Fibroblast of villous mesenchyme (primary cell): ENCODE results near the gene AHCYL1. TPM values are rescaled to one million over a fixed set of nuclear protein-coding genes. Genes with fewer than 3 reads are reported as not detected.

Experiments
- DNase-seq: peaks from one replicate; pipeline ENCODE4 v3.0.0-alpha.2; 2010; ENCODE audit warnings: low read depth
- H3K4me3 ChIP-seq: 2 replicates; pipeline ENCODE4 v1.5.1; 2011; ENCODE audit warnings: low read depth, mild to moderate bottlenecking, low read length
- total RNA-seq: library from RNA; depleted of rRNA; stranded (reverse); fragments of >200 nt; gene quantifications from 2 replicates; pipeline ENCODE4 v1.2.3, GENCODE V29; 2012
- TF ChIP-seq, protein P1 (sequence below): IDR thresholded peaks from 2 replicates; pipeline ENCODE4 v1.5.1; 2012; ENCODE audit warnings: low read depth, mild to moderate bottlenecking, low read length; ENCODE audit not compliant: insufficient read depth

Gene AHCYL1
- total RNA-seq, 1 donor = 66.9 TPM

GRCh38 chr1:109986054-109986444 lies 1.5 kb downstream of the AHCYL1 start:
- H3K4me3 ChIP-seq = peak overlapping the region; percentile 65
- DNase-seq = no peak
- TF ChIP-seq, protein P1, sequence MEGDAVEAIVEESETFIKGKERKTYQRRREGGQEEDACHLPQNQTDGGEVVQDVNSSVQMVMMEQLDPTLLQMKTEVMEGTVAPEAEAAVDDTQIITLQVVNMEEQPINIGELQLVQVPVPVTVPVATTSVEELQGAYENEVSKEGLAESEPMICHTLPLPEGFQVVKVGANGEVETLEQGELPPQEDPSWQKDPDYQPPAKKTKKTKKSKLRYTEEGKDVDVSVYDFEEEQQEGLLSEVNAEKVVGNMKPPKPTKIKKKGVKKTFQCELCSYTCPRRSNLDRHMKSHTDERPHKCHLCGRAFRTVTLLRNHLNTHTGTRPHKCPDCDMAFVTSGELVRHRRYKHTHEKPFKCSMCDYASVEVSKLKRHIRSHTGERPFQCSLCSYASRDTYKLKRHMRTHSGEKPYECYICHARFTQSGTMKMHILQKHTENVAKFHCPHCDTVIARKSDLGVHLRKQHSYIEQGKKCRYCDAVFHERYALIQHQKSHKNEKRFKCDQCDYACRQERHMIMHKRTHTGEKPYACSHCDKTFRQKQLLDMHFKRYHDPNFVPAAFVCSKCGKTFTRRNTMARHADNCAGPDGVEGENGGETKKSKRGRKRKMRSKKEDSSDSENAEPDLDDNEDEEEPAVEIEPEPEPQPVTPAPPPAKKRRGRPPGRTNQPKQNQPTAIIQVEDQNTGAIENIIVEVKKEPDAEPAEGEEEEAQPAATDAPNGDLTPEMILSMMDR = no peak

GRCh38 chr1:109988349-109988914 lies 3.9 kb downstream of the AHCYL1 start:
- no peak for DNase-seq
- no peak overlapping the region for H3K4me3 ChIP-seq
- TF ChIP-seq, protein P1 = no peak

DNA sequence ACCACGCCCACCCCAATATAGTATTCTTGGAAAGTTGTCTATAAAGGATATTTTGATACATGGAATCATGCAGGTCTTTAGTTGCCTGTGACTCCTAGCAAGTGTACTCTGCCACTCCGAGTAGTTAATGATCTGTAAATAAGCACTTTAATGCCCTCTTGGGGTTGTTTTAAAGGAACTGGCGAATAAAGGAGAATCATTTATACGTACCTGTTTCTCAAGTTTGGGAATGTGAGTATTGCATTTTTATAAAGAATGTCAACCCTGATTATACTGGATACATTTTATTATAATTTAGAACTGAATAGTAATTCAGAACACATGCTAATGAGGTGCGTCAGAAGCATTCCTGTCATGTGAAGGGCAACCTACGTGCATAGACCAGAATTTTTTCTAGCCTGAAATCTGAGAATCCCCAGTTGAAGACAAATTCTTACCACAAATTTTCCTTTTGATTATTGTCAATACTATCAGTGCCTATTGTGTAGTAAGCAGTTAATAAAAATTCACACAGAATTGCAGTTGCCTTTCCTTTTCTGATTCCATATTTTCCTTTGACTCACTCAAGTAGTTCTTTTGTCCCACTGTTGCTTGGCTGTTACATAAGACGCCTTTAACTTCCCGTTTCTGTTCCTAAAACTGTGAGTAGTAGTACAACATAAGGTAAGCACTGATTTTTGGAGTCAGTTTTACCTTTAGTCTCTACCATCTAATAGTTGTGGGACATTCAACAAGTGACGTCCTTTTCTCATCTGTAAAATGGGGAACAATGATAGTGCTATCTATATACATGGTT lies 5.1 kb downstream of the AHCYL1 start:
- DNase-seq = no peak
- TF ChIP-seq, protein P1 = no peak
- H3K4me3 ChIP-seq = no peak overlapping the region

- H3K4me3 ChIP-seq = no peak overlapping the region
- DNase-seq = no peak
- TF ChIP-seq, protein P1 = no peak
These were observed 5.7 kb downstream of the AHCYL1 start for GRCh38 chr1:109990302-109990653.

DNA sequence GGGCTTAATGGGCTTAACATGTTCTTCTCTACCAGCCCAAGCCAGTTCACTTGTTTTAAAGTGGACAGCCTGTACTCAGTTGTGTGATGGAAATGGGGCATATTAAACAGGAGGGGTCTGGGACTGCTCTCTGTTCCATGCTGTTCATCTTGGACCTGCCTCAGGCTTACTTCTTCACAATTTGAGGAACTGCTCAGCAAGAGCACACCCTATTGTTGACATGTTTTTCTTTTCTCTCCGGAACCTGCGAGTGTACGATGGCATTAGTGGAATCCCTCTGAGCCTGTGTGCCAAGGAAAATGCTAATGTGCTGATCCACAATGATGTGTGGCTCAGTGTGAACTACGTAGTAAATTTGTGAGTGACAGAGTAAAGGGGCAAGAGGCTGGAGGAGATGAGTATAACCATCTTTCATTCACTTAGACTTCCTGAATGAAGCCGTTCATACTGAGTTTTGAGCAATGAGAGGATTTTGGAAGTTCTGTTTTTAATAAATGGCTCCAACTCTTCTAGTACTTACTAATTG lies 6.9 kb downstream of the AHCYL1 start:
- H3K4me3 ChIP-seq = no peak overlapping the region
- TF ChIP-seq, protein P1 = no peak
- DNase-seq = no peak

DNA sequence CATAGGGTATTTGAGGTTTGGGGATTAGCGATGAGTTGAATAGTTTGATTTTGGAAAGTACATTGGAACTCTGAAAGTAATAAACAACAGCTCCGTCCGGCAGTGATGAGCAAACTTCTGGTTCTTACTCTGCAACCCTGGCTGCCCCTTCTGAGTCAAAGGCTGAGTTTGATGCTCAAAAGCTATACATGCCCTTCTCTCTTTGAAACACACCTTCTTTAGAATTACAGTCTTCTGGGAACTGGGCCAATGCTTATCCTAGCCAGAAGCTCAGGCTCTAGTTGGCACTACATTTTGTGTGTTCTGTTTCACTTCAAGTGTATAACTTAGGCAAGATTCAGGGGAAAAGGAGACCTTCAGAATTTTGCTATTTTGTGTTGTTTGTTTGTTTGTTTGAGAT lies 9.3 kb downstream of the AHCYL1 start:
- no peak overlapping the region for H3K4me3 ChIP-seq
- TF ChIP-seq, protein P1 = no peak
- DNase-seq = peak; percentile 53

GRCh38 chr1:109994654-109995053 lies 10.1 kb downstream of the AHCYL1 start:
- DNase-seq = no peak
- no peak overlapping the region for H3K4me3 ChIP-seq
- TF ChIP-seq, protein P1 = no peak
